ENCODE measurements around the gene ZNF148. TPM values are rescaled to one million over a fixed set of nuclear protein-coding genes. Genes with fewer than 3 reads are reported as not detected.

Gene ZNF148
- total RNA-seq, 2 donors from 2014 or later: 35.4 to 50.1 TPM

DNA sequence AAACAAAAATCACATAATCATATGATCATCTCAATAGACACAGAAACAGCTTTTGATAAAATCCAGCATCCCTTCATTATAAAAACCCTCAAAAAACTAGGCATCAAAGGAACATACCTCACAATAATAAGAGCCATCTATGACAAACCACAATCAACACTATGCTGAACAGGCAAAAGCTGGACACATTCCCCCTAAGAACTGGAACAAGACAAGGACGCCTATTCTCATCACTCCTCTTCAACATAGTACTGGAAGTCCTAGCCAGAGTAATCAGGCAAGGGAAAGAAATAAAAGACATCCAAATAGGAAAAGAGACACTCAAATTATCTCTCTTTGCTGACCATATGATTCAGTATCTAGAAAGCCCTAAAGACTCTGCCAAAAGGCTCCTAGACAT is 107.7 kb downstream of the ZNF148 start:
- TF ChIP-seq CTCF (IDR thresholded peaks at IDR 0.05): no peak
- no peaks in the 10 kb centered on the region for H3K4me1 ChIP-seq
- no peak overlapping the region for H3K4me3 ChIP-seq
- H3K27ac ChIP-seq: no peak overlapping the region
- no peaks in the 10 kb centered on the region for H3K9me3 ChIP-seq
- intact Hi-C loops (cut with DNase I): no loop called here
- no peaks in the 10 kb centered on the region for H3K36me3 ChIP-seq
- no peak overlapping the region for H3K9ac ChIP-seq (ENCODE audit: low read depth in 2 of 2, low read length in 2 of 2)
- no peak for DNase-seq
- H3K27me3 ChIP-seq: no peaks in the 10 kb centered on the region

DNA sequence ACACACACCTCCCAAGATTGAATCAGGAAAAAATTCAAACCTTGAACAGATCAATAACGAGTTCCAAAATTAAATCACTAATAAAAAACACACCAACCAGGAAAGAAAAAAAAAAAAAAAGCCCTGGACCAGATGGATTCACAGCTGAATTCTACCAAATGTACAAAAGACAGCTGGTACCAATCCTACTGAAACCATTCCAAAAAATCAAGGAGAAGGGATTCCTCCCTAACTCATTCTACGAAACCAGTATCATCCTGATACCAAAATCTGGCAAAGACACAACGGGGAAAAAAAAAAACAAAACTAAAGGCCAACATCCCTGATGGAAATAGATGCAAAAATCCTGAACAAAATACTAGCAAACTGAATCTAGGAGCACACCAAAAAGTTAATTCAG is 108.2 kb downstream of the ZNF148 start:
- no peaks in the 10 kb centered on the region for H3K9me3 ChIP-seq
- no peaks in the 10 kb centered on the region for H3K27me3 ChIP-seq
- TF ChIP-seq CTCF (IDR thresholded peaks at IDR 0.05): no peak
- no peak overlapping the region for H3K27ac ChIP-seq
- no peaks in the 10 kb centered on the region for H3K36me3 ChIP-seq
- no peak overlapping the region for H3K9ac ChIP-seq (ENCODE audit: low read depth in 2 of 2, low read length in 2 of 2)
- intact Hi-C loops (cut with DNase I): no loop called here
- no peaks in the 10 kb centered on the region for H3K4me1 ChIP-seq
- no peak for DNase-seq
- H3K4me3 ChIP-seq: no peak overlapping the region

DNA sequence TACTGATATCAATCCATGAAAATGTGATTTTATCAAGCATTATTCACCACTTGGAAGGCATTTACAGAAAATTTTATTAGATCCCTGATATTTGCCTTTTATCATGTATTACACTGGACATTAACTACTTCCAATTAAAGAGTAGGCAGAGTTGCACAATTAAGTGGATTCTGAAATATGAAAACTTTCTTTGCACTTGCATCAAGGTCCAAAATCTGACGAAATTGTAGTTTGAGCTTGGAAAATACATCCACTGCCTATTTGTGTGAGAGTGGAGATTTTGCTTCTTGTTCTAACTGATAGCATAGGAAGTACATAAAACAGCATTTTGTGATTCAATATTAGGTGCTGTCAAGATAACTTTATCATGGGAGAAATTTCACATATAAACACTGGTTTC is 113.0 kb downstream of the ZNF148 start:
- intact Hi-C loops (cut with DNase I): no loop called here
- TF ChIP-seq CTCF (IDR thresholded peaks at IDR 0.05): no peak
- H3K4me1 ChIP-seq: peaks cover 4% of the 10 kb centered on the region
- H3K4me3 ChIP-seq: no peak overlapping the region
- H3K9ac ChIP-seq (ENCODE audit: low read depth in 2 of 2, low read length in 2 of 2): no peak overlapping the region
- H3K27ac ChIP-seq: no peak overlapping the region
- no peaks in the 10 kb centered on the region for H3K36me3 ChIP-seq
- DNase-seq: no peak
- no peaks in the 10 kb centered on the region for H3K9me3 ChIP-seq
- no peaks in the 10 kb centered on the region for H3K27me3 ChIP-seq

DNA sequence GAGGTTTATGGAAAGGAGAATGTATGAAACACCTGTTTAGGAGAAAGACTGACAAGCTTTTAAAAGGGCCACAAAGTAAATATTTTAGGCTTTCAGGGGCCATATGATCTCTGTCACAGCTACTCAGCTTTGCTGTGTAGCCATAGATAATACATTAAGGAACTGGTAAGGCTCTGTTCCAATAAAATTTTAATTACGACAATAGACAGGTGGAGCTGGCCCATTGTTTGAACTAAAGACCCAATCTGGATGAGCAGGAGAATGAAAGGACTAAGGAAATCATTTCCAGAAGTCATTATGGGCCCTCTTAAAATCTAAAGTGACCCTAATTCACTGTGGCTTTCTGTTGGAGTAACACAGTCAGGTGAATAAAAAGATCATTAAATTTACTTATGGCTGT is 114.1 kb downstream of the ZNF148 start:
- Histone ChIP-seq H3K9me3 (no peaks in the 10 kb centered on the region), H3K36me3 (no peaks in the 10 kb centered on the region), H3K27me3 (no peaks in the 10 kb centered on the region), H3K27ac (peak overlapping the region; percentile 57), H3K4me1 (peaks cover 4% of the 10 kb centered on the region), H3K4me3 (no peak overlapping the region), H3K9ac (ENCODE audit: low read depth in 2 of 2, low read length in 2 of 2) (no peak overlapping the region)
- intact Hi-C loops (cut with DNase I): no loop called here
- no peak for TF ChIP-seq CTCF (IDR thresholded peaks at IDR 0.05)
- no peak for DNase-seq

DNA sequence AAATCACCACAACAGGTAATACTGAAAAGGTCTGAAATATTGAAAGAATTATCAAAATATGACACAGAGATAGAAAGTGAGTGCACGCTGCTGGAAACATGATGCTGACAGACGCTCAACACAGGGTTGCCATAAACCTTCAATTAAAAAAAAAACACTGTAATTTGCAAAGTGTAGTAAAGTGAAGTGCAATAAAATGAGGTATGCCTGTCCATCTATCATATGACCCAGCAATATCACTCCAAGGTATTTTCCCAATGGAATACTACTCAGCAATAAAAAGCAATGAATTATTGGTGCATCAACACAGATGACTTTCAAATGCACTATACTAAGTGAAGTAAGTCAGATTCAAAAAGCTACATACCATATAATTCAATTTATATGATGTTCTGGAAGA is 115.0 kb downstream of the ZNF148 start:
- Histone ChIP-seq H3K4me3 (no peak overlapping the region), H3K4me1 (peaks cover 4% of the 10 kb centered on the region), H3K36me3 (no peaks in the 10 kb centered on the region), H3K9ac (ENCODE audit: low read depth in 2 of 2, low read length in 2 of 2) (no peak overlapping the region), H3K9me3 (no peaks in the 10 kb centered on the region), H3K27me3 (no peaks in the 10 kb centered on the region), H3K27ac (peak overlapping the region; percentile 57)
- no peak for TF ChIP-seq CTCF (IDR thresholded peaks at IDR 0.05)
- intact Hi-C loops (cut with DNase I): no loop called here
- no peak for DNase-seq

- intact Hi-C loops (cut with DNase I): no loop called here
- no peak overlapping the region for H3K9ac ChIP-seq (ENCODE audit: low read depth in 2 of 2, low read length in 2 of 2)
- TF ChIP-seq CTCF (IDR thresholded peaks at IDR 0.05): no peak
- H3K27ac ChIP-seq: no peak overlapping the region
- no peak overlapping the region for H3K4me3 ChIP-seq
- no peaks in the 10 kb centered on the region for H3K36me3 ChIP-seq
- H3K4me1 ChIP-seq: peaks cover 4% of the 10 kb centered on the region
- H3K9me3 ChIP-seq: no peaks in the 10 kb centered on the region
- DNase-seq: no peak
- no peaks in the 10 kb centered on the region for H3K27me3 ChIP-seq
These were observed 117.6 kb downstream of the ZNF148 start for GRCh38 chr3:125257536-125257935.
